Ureter (tissue), 1 donor: ENCODE data around the gene ANKRD29. TPM values are rescaled to one million over a fixed set of nuclear protein-coding genes. Genes with fewer than 3 reads are reported as not detected.
A peak's percentile ranks its signal among the peaks of the same experiment; 100 is the strongest.

Experiments
- DNase-seq: peaks from one replicate; pipeline ENCODE4 v3.0.0-alpha.2; 2020; ENCODE audit warnings: low spot score
- total RNA-seq: library from RNA; stranded (reverse); gene quantifications from one replicate; pipeline ENCODE4 v1.2.4, GENCODE V29; 2023
- donor health status: DM: yes; HTN: yes; CAD: no.

Gene ANKRD29
- total RNA-seq, result 8.0 TPM

GRCh38 chr18:23662309-23663263, at the start of gene ANKRD29:
Gene ANKRD29, minus strand, starts transcription at chr18:23662911. Its CDS starts 181 bp downstream, at chr18:23662730.
- no peak for DNase-seq

- no peak for DNase-seq
Measured at GRCh38 chr18:23712445-23712844, 49.7 kb upstream of the ANKRD29 start.

- DNase-seq, result no peak
Measured at GRCh38 chr18:23711426-23711825, 48.7 kb upstream of the ANKRD29 start.

GRCh38 chr18:23710946-23711345, 48.2 kb upstream of the ANKRD29 start:
- no peak for DNase-seq

GRCh38 chr18:23710068-23710527, 47.4 kb upstream of the ANKRD29 start:
- DNase-seq, result no peak

GRCh38 chr18:23706971-23707640, 44.4 kb upstream of the ANKRD29 start:
- DNase-seq, result no peak

- DNase-seq, result no peak
Measured at GRCh38 chr18:23704806-23705205, 42.1 kb upstream of the ANKRD29 start.

GRCh38 chr18:23703987-23704384, 41.3 kb upstream of the ANKRD29 start:
- no peak for DNase-seq

GRCh38 chr18:23703057-23703986, 40.6 kb upstream of the ANKRD29 start:
- DNase-seq, result no peak

GRCh38 chr18:23702606-23703005, 39.9 kb upstream of the ANKRD29 start:
- no peak for DNase-seq

- no peak for DNase-seq
Measured at GRCh38 chr18:23701544-23702064, 38.9 kb upstream of the ANKRD29 start.

GRCh38 chr18:23701017-23701416, 38.3 kb upstream of the ANKRD29 start:
- no peak for DNase-seq

- no peak for DNase-seq
Measured at GRCh38 chr18:23694637-23695430, 32.1 kb upstream of the ANKRD29 start.

GRCh38 chr18:23693846-23694245, 31.1 kb upstream of the ANKRD29 start:
- no peak for DNase-seq

- DNase-seq, result no peak
Measured at GRCh38 chr18:23690505-23691068, 27.9 kb upstream of the ANKRD29 start.

GRCh38 chr18:23689616-23690504, 27.1 kb upstream of the ANKRD29 start:
- no peak for DNase-seq

- peak; percentile 62 for DNase-seq
Measured at GRCh38 chr18:23689031-23689615, 26.4 kb upstream of the ANKRD29 start, which contains the start of gene LAMA3. Gene LAMA3, plus strand, starts transcription at chr18:23689453. Its CDS starts 231 bp downstream, at chr18:23689684.

GRCh38 chr18:23688528-23688927, 25.8 kb upstream of the ANKRD29 start:
- no peak for DNase-seq
